Measurements from ENCODE around the gene PDK3.
A peak's percentile ranks its signal among the peaks of the same experiment; 100 is the strongest.

PDK3 gene

GRCh38 chrX:24427747-24428019, 37.4 kb upstream of the PDK3 start:
- H3K27ac ChIP-seq = no peak overlapping the region
- no peak for TF ChIP-seq CTCF (conservative IDR thresholded peaks at IDR 0.05)

GRCh38 chrX:24428516-24428915, 36.6 kb upstream of the PDK3 start:
- no peak for TF ChIP-seq CTCF (conservative IDR thresholded peaks at IDR 0.05)
- H3K27ac ChIP-seq = no peak overlapping the region

GRCh38 chrX:24435060-24435459, 30.0 kb upstream of the PDK3 start:
- no peak overlapping the region for H3K27ac ChIP-seq
- TF ChIP-seq CTCF (conservative IDR thresholded peaks at IDR 0.05) = no peak

- H3K27ac ChIP-seq = no peak overlapping the region
- TF ChIP-seq CTCF (conservative IDR thresholded peaks at IDR 0.05) = no peak
Measured at GRCh38 chrX:24443918-24444317, 21.2 kb upstream of the PDK3 start.

GRCh38 chrX:24444645-24445044, 20.4 kb upstream of the PDK3 start:
- H3K27ac ChIP-seq = no peak overlapping the region
- no peak for TF ChIP-seq CTCF (conservative IDR thresholded peaks at IDR 0.05)

- no peak overlapping the region for H3K27ac ChIP-seq
- no peak for TF ChIP-seq CTCF (conservative IDR thresholded peaks at IDR 0.05)
Measured at GRCh38 chrX:24448762-24449250, 16.3 kb upstream of the PDK3 start.

GRCh38 chrX:24463077-24463476, 2.0 kb upstream of the PDK3 start:
- H3K27ac ChIP-seq = no peak overlapping the region
- no peak for TF ChIP-seq CTCF (conservative IDR thresholded peaks at IDR 0.05)

- H3K27ac ChIP-seq = peak overlapping the region; percentile 62
- no peak for TF ChIP-seq CTCF (conservative IDR thresholded peaks at IDR 0.05)
Measured at GRCh38 chrX:24464498-24464835, 619 bp upstream of the PDK3 start.
